GM18498 (cell line): ENCODE data around the gene MTHFS.

ENCODE experiments used
- ATAC-seq: cut with Tn5 transposase; IDR thresholded peaks from one replicate; pipeline ENCODE4 v1.9.1; 2021; ENCODE audit warnings: mild to moderate bottlenecking, moderate library complexity; ENCODE audit not compliant: unreplicated experiment

Gene MTHFS

GRCh38 chr15:79824136-79824701 is 72.6 kb downstream of the MTHFS start:
- no peak for ATAC-seq

GRCh38 chr15:79820820-79821219 is 76.0 kb downstream of the MTHFS start:
- ATAC-seq = no peak

DNA sequence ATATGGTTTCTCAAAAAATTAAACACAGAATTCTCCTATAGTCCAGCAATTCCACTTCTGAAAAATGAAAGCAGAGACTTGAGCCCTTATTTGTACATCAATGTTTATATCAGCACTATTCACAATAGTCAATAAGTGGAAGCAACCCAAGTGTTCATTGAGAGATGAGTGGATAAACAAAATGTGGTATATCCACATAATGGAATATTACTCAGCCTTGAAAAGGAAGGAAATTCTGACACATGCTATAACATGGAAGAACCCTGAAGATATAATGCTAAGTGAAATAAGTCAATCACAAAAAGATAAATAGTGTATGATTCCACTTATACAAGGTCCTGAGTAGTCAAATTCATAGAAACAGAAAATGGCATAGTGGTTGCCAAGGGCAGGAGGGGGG is 76.6 kb downstream of the MTHFS start:
- ATAC-seq = no peak

DNA sequence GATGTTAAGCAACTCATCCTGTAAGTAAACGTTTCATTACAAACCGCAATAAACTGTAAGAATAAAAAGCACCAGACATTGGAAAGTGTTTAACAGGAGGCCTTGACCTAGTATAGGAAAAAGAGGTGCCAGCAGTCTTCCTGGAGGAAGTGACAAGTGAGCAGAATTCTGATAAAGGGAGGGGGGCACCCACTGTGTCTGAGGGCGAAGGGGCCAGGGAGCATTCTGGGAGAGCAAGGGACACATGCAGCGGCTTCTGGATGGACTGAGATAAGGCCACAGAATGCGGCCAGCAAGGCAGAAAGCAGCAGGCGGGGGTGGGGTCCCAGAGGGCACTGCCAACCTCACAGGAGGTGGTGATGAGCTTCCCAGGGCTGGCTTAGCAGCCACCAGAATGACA is 80.2 kb downstream of the MTHFS start:
- no peak for ATAC-seq

DNA sequence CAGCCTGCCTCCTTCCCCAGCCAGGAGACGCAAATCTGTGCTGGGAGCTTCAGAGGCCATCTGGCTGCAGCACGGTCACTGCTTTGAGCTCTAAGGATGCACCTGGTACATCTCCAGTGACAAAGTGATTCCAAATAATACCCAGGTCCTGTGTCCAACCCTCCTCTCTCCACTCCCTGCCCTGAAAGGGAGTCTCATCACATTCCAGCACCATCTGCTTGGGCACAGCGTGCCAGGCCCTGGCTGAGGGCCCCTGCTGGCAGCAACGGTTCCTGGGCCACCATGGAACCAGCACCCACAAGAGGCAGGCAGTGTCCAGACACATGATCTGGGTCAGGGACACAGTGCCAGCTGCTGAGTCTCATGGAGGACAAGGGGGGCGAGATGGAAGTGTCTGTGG is 81.3 kb downstream of the MTHFS start:
- no peak for ATAC-seq

- no peak for ATAC-seq
Measured at GRCh38 chr15:79812541-79812940, 84.3 kb downstream of the MTHFS start.

- ATAC-seq = no peak
Measured at GRCh38 chr15:79811406-79812405, 85.1 kb downstream of the MTHFS start.

GRCh38 chr15:79804838-79805237 is 92.0 kb downstream of the MTHFS start:
- ATAC-seq = no peak

DNA sequence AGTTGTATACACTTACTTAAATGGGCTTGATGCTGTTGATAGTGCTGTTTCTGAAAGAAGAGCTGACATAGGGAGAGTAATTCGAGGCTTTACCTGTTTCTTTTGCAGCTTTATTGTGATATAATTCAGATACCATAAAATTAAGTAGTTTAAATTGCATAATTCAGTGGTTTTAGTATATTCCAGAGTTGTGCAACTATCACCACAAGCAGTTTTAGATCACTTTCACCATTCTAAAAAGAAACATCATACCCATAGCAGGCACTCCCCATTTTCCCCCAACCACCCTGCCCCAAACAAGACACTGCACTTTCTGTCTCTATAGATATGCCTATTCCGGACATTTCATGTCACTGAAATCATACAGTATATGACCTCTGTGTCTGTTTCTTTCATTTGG is 98.5 kb downstream of the MTHFS start:
- ATAC-seq = no peak
